ENCODE data around the gene TIMM13. TPM values are rescaled to one million over a fixed set of nuclear protein-coding genes. Genes with fewer than 3 reads are reported as not detected.

The TIMM13 gene
- total and polyA plus RNA-seq, 10 of the 15 experiments (the other 5 are each of a cell fraction or from before 2014, with no cell fraction given): 9.9 to 205 (median 63.6) TPM

- TF ChIP-seq E4F1 (IDR thresholded peaks at IDR 0.05; ENCODE audit: borderline replicate concordance, partially characterized antibody): no peak
- TF ChIP-seq KAT2A (conservative IDR thresholded peaks at IDR 0.05; ENCODE audit: control insufficient read depth, low read depth, low read length): no peak
- no peak for TF ChIP-seq RCOR1 (conservative IDR thresholded peaks at IDR 0.05; ENCODE audit: low read depth, low read length)
- no peak for TF ChIP-seq HDAC2 (IDR thresholded peaks at IDR 0.05)
- peak; percentile 48 for TF ChIP-seq SKIL (IDR thresholded peaks at IDR 0.05; ENCODE audit: low read depth, poor library complexity, severe bottlenecking)
- TF ChIP-seq RELB (IDR thresholded peaks at IDR 0.05; ENCODE audit: low read depth): peak; percentile 70; the same call in 1 of the 2 replicates
- TF ChIP-seq IRF4 (IDR thresholded peaks at IDR 0.05; ENCODE audit: low read depth, low read length): no peak
- TF ChIP-seq PAX5 (IDR thresholded peaks at IDR 0.05; ENCODE audit: borderline replicate concordance, low read depth, low read length): no peak
- no peak for TF ChIP-seq MAX (IDR thresholded peaks at IDR 0.05; ENCODE audit: low read depth, low read length)
- peak; percentile 66 for TF ChIP-seq MTA2 (IDR thresholded peaks at IDR 0.05; ENCODE audit: low read depth)
- peak; percentile 72; the same call in 1 of the 2 replicates for TF ChIP-seq NR2F1 (conservative IDR thresholded peaks at IDR 0.05)
- 0 out of 2 replicates have a peak, but pooled peaks have one; percentile 36 for TF ChIP-seq PML (IDR thresholded peaks at IDR 0.05; ENCODE audit: low read length)
- peak; percentile 77 for TF ChIP-seq MEF2B (IDR thresholded peaks at IDR 0.05; ENCODE audit: partially characterized antibody, poor library complexity, severe bottlenecking)
- TF ChIP-seq BMI1 (IDR thresholded peaks at IDR 0.05; ENCODE audit: borderline replicate concordance): no peak
- TF ChIP-seq FOXK2 (IDR thresholded peaks at IDR 0.05): 0 out of 2 replicates have a peak, but pooled peaks have one; percentile 14
- TF ChIP-seq RUNX3 (IDR thresholded peaks at IDR 0.05; ENCODE audit: low read length): peak; percentile 90
- no peak for TF ChIP-seq NKRF (conservative IDR thresholded peaks at IDR 0.05)
Observed at GRCh38 chr19:2394442-2395292, 32.7 kb downstream of the TIMM13 start (continued).
